SH-SY5Y (cell line): ENCODE measurements around the gene COG6.

Experiments
- GATA2 ChIP-seq: IDR thresholded peaks from 2 replicates; pipeline ENCODE4 v1.6.1; 2011; ENCODE audit warnings: mild to moderate bottlenecking, low read depth, low read length
- GATA3 ChIP-seq: IDR thresholded peaks from 2 replicates; pipeline ENCODE4 v1.6.1; 2011; ENCODE audit warnings: low read depth, mild to moderate bottlenecking, low read length, moderate library complexity

DNA sequence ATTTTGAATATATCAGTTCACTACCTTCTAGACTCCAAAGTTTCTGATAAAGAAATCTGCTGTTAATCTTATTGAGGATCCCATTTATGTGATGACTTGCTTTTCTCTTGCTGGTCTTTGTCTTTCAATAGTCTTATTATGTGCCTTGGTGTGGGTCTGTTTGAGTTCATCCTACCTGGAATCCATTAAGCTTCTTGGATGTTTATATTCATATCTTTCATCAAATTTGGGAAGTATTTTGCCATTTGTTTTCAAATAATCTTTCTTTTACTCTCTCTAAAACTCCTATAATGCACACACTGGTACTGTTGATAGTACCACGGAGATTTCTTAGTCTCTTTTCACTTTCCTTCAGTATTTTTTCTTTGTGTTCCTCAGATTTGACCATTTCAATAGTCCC, 24.2 kb upstream of the COG6 start:
- no peak for TF ChIP-seq GATA2
- TF ChIP-seq GATA3: no peak
